ENCODE measurements around the gene ZNF488.

- TF ChIP-seq CTCF (conservative IDR thresholded peaks at IDR 0.05 in 1 of 2, IDR thresholded peaks at IDR 0.05 in 1 of 2; ENCODE audit: low read depth in 1 of 2, low read length in 2 of 2), result no peak
- no peak for TF ChIP-seq EZH2 (IDR thresholded peaks at IDR 0.05; ENCODE audit: low read length, missing control alignments)
Measured at GRCh38 chr10:47323087-47323486, 61.0 kb downstream of the ZNF488 start.
